ENCODE results near the gene MYO18A. TPM values are rescaled to one million over a fixed set of nuclear protein-coding genes. Genes with fewer than 3 reads are reported as not detected.

The MYO18A gene
- total RNA-seq, 4 donors from 2014 or later = 33.2 to 104 (median 59.3) TPM

DNA sequence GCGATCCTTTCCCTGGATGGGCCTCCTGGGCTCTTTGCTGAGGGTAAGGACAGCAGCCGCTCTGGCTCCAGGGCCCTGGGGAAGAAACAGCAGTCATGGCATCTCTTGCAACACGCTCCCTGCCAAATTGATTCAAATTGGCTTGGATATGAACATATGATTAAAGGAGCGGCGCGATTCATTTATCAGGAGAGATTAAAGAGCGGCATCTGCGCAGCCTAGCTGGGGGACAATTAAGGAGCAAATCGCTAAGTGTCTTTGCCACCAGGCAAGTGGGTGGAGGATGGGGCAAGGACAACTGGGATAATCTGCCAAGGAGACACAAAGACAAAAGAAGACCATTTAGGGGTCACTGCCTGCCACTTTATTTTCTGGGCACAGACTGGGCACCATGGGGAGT lies 109.4 kb downstream of the MYO18A start:
- Histone ChIP-seq H3K27me3 (no peaks in the 10 kb centered on the region), H3K27ac (no peak overlapping the region), H3K36me3 (no peaks in the 10 kb centered on the region), H3K9me3 (no peaks in the 10 kb centered on the region), H3K4me3 (no peak overlapping the region), H3K4me1 (no peaks in the 10 kb centered on the region)
- intact Hi-C loops (cut with DNase I; ENCODE audit: low total_unique reads) = no loop called here
- DNase-seq = no peak
- TF ChIP-seq, protein P1, sequence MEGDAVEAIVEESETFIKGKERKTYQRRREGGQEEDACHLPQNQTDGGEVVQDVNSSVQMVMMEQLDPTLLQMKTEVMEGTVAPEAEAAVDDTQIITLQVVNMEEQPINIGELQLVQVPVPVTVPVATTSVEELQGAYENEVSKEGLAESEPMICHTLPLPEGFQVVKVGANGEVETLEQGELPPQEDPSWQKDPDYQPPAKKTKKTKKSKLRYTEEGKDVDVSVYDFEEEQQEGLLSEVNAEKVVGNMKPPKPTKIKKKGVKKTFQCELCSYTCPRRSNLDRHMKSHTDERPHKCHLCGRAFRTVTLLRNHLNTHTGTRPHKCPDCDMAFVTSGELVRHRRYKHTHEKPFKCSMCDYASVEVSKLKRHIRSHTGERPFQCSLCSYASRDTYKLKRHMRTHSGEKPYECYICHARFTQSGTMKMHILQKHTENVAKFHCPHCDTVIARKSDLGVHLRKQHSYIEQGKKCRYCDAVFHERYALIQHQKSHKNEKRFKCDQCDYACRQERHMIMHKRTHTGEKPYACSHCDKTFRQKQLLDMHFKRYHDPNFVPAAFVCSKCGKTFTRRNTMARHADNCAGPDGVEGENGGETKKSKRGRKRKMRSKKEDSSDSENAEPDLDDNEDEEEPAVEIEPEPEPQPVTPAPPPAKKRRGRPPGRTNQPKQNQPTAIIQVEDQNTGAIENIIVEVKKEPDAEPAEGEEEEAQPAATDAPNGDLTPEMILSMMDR (IDR thresholded peaks at IDR 0.05) = no peak
- no peak for TF ChIP-seq POLR2A (IDR thresholded peaks at IDR 0.05)

DNA sequence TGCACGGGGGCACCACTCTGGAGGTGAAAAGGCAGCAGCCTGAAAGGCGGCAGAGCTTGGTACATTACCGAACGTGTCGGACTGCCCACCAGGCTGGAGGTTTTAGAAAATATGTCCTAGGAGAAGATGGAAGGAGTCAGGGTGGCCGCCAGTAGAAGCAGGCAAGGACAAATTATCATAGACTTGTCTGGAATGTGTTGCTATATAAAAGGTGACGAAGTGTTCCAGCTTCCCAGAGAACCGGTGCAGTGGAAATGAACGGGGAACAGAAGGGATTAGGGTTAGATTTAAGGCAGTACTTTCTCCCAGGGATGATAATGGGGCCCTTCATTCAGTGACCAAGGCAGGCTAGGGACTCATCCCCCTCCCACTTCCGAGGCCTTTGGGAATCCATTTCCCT lies 109.9 kb downstream of the MYO18A start:
- DNase-seq = no peak
- H3K4me1 ChIP-seq = no peaks in the 10 kb centered on the region
- H3K27ac ChIP-seq = no peak overlapping the region
- H3K9me3 ChIP-seq = no peaks in the 10 kb centered on the region
- TF ChIP-seq, protein P1 (IDR thresholded peaks at IDR 0.05) = no peak
- no peak for TF ChIP-seq POLR2A (IDR thresholded peaks at IDR 0.05)
- no peaks in the 10 kb centered on the region for H3K27me3 ChIP-seq
- H3K4me3 ChIP-seq = no peak overlapping the region
- no peaks in the 10 kb centered on the region for H3K36me3 ChIP-seq
- intact Hi-C loops (cut with DNase I; ENCODE audit: low total_unique reads) = no loop called here

DNA sequence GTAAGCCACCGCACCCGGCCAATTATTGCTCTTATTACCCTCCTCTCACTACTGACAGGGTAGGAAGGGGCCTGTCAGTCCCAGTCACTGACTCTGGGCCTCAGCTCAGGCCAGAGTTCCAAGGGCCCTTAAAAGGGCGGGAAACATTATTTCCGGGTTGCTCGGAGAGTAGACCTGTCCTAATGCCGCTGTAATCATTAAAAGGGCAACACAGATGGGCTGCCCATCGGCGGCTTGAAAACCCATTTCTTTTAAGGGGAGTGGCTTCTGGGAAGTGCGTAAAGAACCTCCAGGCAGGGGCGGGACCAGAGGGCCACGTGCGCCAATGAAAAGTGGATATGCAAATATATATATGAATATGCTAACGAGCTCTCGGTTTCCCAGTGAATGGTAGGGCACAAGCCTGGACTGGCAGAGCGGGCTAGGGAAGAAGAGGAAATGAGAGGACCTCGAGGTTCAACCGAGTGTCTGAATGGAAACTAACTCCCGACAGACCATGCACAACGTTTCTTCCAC lies 110.6 kb downstream of the MYO18A start:
- H3K27ac ChIP-seq = no peak overlapping the region
- no peaks in the 10 kb centered on the region for H3K9me3 ChIP-seq
- H3K4me3 ChIP-seq = no peak overlapping the region
- H3K27me3 ChIP-seq = no peaks in the 10 kb centered on the region
- no peak for TF ChIP-seq POLR2A (IDR thresholded peaks at IDR 0.05)
- TF ChIP-seq, protein P1 (IDR thresholded peaks at IDR 0.05) = no peak
- H3K4me1 ChIP-seq = no peaks in the 10 kb centered on the region
- intact Hi-C loops (cut with DNase I; ENCODE audit: low total_unique reads) = no loop called here
- DNase-seq = no peak
- no peaks in the 10 kb centered on the region for H3K36me3 ChIP-seq

GRCh38 chr17:29068818-29069217 lies 111.4 kb downstream of the MYO18A start:
- Histone ChIP-seq H3K4me3 (no peak overlapping the region), H3K9me3 (no peaks in the 10 kb centered on the region), H3K27ac (no peak overlapping the region), H3K27me3 (no peaks in the 10 kb centered on the region), H3K4me1 (no peaks in the 10 kb centered on the region), H3K36me3 (no peaks in the 10 kb centered on the region)
- DNase-seq = no peak
- TF ChIP-seq, protein P1 (IDR thresholded peaks at IDR 0.05) = no peak
- no peak for TF ChIP-seq POLR2A (IDR thresholded peaks at IDR 0.05)
- intact Hi-C loops (cut with DNase I; ENCODE audit: low total_unique reads) = no loop called here

GRCh38 chr17:29066606-29067005 lies 113.6 kb downstream of the MYO18A start:
- Histone ChIP-seq H3K9me3 (no peaks in the 10 kb centered on the region), H3K27me3 (no peaks in the 10 kb centered on the region), H3K36me3 (no peaks in the 10 kb centered on the region), H3K27ac (no peak overlapping the region), H3K4me3 (no peak overlapping the region), H3K4me1 (no peaks in the 10 kb centered on the region)
- TF ChIP-seq POLR2A (IDR thresholded peaks at IDR 0.05) = no peak
- TF ChIP-seq, protein P1 (IDR thresholded peaks at IDR 0.05) = no peak
- intact Hi-C loops (cut with DNase I; ENCODE audit: low total_unique reads) = no loop called here
- no peak for DNase-seq

Data from uterus (tissue), 4 donors.